ENCODE measurements around the gene VEZT.
"Not testable (repeated sequence)": the region's sequence is repeated elsewhere in the genome, so short reads cannot be mapped to it uniquely, and the experiment has no call there.

VEZT gene

DNA sequence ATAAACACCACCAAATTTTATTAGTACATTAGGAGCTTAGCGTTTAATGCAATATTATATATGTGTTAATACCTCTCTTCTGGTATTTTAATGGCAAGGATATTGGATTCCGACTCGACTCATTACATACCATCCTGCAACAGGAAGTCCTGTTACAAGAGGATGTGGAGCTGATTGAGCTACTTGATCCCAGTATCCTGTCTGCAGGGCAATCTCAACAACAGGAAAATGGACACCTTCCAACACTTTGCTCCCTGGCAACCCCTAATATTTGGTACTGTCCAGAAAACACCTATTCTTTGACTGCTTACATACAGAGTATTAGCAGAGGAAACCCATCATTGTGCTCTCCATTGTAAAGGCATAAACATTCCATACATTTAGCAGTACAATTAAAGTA lies 45.2 kb downstream of the VEZT start:
- no peak for DNase-seq

GRCh38 chr12:95265765-95266164 lies 48.2 kb downstream of the VEZT start:
- no peak for DNase-seq

DNA sequence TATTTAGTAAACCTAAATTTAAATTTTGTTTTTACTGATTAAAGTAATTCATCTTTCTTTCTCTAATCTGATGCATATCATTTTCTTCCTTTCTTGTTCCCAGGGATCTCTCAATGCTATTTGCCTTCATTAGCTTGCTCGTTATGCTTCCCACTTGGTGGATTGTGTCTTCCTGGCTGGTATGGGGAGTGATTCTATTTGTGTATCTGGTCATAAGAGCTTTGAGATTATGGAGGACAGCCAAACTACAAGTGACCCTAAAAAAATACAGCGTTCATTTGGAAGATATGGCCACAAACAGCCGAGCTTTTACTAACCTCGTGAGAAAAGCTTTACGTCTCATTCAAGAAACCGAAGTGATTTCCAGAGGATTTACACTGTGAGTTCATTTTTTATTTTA lies 48.6 kb downstream of the VEZT start:
- DNase-seq: no peak

DNA sequence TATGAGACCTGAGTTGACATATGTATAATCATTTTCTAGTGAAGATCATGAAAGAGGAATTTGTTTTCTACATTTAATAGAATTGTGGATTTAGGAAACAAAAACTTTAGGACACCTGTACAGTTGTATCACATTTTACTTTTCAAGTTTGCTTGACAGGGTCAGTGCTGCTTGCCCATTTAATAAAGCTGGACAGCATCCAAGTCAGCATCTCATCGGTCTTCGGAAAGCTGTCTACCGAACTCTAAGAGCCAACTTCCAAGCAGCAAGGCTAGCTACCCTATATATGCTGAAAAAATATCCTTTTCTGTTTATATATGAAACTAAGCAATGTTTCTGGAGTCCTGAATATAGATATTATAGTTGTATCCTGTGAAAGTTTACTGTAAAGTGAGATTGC lies 52.3 kb downstream of the VEZT start:
- DNase-seq: no peak

GRCh38 chr12:95271465-95271864 lies 53.9 kb downstream of the VEZT start:
- no peak for DNase-seq

DNA sequence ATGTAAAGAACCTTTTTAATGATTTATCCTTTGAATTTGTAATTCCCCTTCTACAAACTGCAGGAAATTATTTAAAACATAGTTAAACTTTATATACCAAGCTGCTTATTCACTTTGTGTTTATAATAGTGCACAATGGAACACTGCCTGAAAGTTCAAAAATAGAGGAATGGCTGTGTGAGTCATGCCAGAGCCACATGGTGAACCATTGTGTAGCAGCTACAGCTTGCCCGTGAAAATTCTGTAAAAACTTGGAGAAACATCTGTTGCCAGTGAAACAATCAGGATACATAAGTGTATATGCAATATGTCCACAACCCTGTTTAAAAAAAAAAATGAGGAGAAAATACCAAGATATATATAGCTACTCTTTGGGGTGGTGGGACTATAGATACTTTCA lies 59.5 kb downstream of the VEZT start:
- DNase-seq: no peak

DNA sequence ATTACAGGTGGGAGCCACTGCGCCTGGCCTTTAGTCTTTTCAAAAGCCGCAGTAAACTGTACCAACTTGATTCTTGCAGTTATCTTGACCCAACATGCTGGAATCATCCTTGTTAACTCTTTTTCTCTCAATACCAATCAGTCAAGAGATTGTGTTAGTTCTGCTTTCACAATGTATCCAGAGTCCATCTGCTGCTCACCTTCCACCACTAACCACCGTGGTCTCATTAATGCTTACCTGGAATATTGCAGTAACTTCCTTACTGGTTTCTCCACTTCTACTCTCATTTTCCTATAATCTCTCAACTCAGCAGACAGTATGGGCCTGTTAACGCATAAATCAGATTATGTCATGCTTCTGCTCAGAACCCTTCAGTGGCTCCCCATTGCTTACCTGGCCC lies 62.2 kb downstream of the VEZT start:
- DNase-seq: no peak

DNA sequence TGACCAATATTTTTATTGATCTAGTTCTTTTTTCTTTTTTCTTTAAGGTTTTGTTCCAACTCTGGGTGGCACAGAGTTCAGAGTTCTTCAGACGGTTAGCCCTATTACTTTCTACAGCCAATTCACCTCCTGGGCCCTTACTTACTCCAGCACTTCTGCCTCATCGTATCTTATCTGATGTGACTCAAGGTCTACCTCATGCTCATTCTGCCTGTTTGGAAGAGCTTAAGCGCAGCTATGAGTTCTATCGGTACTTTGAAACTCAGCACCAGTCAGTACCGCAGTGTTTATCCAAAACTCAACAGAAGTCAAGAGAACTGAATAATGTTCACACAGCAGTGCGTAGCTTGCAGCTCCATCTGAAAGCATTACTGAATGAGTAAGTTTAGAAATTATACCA lies 64.7 kb downstream of the VEZT start:
- DNase-seq: no peak

GRCh38 chr12:95283371-95283770 lies 65.8 kb downstream of the VEZT start:
- no peak for DNase-seq

DNA sequence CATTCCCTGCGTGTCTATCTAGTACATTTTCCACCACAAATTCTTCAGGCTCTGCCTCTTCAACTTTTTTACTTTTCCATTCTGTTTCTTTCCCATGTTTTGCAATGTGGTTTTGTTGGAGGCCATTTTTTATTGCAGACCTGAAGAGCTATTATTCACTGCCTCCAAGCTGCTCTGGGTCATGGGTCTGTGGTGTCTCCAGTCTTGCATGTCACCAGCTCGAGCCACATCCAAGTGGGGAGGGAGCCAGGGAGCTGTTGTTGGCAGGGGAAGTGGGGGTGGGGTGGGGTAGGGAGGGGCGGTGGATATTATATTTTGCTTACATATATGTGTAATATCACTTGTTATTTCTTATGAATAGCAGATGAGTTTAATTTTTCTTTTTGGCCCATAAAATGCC lies 69.1 kb downstream of the VEZT start:
- no peak for DNase-seq

DNA sequence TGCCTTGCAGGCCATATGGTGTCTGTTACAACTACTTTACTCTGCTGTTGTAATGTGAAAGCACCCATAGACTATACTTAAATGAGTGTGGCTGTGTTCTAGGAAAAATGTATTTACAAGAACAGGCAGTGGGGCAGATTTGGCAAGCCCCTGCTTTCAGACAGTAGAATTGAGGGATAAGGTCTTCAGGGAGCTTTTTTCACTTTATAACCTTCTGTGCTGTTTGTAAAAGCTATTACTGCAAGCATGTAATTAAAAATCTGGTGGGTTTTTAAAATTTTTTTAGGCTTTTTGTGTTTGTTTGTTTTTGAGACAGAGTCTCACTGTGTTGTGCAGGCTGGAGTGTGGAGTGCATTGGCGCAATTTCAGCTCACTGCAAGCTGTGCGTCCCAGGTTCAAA lies 73.9 kb downstream of the VEZT start:
- DNase-seq: no peak

GRCh38 chr12:95298916-95299315 lies 81.3 kb downstream of the VEZT start:
- DNase-seq: no peak

DNA sequence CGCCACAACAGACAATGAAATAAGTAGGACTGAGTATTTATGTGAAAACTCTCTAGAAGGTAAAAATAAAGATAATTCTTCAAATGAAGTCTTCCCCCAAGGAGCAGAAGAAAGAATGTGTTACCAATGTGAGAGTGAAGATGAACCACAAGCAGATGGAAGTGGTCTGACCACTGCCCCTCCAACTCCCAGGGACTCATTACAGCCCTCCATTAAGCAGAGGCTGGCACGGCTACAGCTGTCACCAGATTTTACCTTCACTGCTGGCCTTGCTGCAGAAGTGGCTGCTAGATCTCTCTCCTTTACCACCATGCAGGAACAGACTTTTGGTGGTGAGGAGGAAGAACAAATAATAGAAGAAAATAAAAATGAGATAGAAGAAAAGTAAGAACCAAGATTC lies 82.7 kb downstream of the VEZT start:
- no peak for DNase-seq

DNA sequence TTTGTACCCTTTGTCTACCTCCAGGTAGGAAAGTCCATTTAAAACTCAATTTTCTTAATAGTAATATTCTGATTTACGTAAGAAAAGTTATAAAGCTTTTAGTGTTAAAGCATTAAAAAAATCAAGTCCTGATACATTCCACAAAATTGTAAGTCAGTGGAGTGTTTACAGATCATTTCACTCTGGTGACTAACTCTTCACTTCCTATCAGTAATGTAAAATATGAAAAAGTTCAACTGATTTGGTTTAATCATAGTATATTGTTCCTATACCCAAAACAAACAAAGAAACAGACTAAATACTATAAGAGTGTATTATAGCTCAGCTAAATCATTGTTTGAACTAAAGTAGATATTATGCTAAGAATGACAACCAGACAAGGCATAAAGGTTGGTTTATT lies 85.9 kb downstream of the VEZT start:
- DNase-seq: no peak

GRCh38 chr12:95304673-95305198 lies 87.1 kb downstream of the VEZT start:
- DNase-seq: no peak

- DNase-seq: no peak
These were observed 95.0 kb downstream of the VEZT start for GRCh38 chr12:95312656-95313055.

DNA sequence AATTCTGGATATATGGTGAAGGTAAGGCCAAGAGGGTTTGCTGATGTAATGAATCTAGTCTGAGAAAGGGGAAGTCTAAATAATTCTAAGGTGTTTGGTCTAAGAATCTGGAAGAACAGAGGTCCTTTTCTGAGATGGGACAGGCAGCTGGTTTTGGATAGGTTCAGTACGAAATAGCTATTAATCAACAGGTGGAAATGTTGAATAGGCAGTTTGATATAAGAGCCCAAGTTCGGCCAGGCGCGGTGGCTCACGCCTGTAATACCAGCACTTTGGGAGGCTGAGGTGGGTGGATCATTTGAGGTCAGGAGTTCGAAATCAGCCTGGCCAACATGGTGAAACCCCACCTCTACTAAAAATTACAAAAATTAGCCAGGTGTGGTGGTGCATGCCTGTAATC lies 97.1 kb downstream of the VEZT start:
- not testable (repeated sequence) for DNase-seq

DNA sequence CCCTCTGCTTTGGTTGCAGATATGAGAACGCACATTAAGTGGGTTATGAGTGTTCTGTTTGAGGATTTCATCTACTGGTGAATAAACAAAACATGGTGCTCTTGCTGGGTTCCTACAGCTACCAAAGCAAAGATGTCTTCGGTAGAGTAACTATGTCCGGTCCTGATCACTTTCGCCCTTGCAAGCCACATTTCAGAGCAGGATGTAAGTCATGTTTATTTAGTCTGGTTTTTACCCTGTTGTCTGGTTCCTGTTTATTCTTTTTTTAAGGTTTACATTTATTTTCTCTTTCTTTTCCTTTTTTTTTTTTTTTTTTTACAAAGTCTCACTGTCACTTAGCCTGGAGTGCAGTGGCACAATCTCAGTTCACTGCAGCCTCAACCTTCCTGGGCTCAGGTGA lies 99.2 kb downstream of the VEZT start:
- DNase-seq: no peak

GRCh38 chr12:95318071-95318545 lies 100.5 kb downstream of the VEZT start:
- no peak for DNase-seq

- no peak for DNase-seq
These were observed 102.2 kb downstream of the VEZT start for GRCh38 chr12:95319694-95320331.

DNA sequence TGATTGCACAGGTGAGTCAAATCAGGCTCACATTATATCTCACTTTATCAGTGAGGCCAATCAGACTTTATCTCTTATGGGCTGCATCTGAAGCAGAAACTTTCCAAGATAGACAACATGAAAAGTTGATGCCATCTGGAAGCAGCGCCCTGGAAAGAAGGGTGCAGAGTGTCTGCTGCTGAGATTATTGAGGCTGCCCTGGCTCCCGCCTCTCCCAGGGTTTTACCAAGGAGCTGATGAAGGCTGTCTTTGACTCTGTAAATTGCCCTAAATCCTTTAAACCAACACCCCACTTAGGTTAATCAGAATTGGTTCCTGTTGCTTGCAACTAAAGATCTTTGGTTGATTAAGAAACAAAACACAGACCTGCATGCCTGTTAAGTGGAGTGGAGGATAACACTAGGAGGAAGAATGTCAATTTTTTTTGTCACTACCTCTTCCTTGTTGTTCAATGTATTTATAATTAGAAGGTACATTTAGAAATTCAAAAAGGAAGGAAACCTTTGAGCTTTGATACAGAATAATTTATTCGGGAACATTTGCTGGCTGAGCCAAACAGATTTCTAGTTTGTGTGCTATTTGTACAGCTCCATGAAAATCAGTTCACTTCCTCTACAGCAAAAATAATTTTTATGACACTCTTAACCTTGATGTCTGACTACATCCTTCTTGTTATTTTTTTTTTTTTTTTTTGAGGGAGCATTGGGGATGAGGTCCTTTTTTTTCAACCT lies 104.1 kb downstream of the VEZT start:
- DNase-seq: no peak

- DNase-seq: no peak
These were observed 104.7 kb downstream of the VEZT start for GRCh38 chr12:95322326-95322725.

DNA sequence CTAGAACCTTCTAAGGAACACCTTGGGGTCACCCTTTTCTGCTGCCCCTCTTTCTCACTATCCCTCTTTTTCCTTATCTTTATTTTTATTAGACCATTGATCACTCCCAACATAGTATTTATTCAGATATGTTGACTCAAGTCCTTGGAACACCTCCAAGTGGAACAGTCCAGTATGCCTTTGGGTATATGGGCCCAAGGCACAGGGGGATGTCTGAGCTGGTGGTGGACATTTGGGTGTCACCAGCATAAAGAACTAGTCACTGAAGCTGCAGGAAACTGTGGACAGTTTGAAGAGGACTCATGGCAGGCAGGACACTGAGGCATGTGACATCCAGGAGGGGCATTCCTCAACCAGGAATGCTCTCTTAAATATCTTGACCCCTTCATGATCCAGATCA lies 105.6 kb downstream of the VEZT start:
- DNase-seq: no peak

GRCh38 chr12:95324246-95324645 lies 106.6 kb downstream of the VEZT start:
- not testable (repeated sequence) for DNase-seq

GRCh38 chr12:95325501-95325900 lies 107.9 kb downstream of the VEZT start:
- DNase-seq: no peak

Measured in hematopoietic multipotent progenitor cell treated with erythropoietin and hydrocortisone succinate and interleukin-3 and kit ligand, for 6 days (in vitro differentiated cells).